OCI-LY7 (cell line): Measurements from ENCODE around the gene SNX6. TPM values are rescaled to one million over a fixed set of nuclear protein-coding genes. Genes with fewer than 3 reads are reported as not detected.
"Not testable (repeated sequence)": the region's sequence is repeated elsewhere in the genome, so short reads cannot be mapped to it uniquely, and the experiment has no call there.

ENCODE experiments used
- BruUV-seq: library from RNA; stranded (reverse); fragments of 400-500 nt; replicated peaks from 2 replicates; lab custom pipeline; 2021; lab: Mats Ljungman, UMichigan
- CTCF ChIA-PET: fragments of 300-600 bp; sonication (Branson Sonifier 250); formaldehyde crosslinking; loops from one replicate; lab custom pipeline; 2022; ENCODE audit warnings: antibody characterized with exemption; ENCODE audit not compliant: unreplicated experiment; lab: Charles Lee
- POLR2A ChIA-PET: fragments of 300-600 bp; sonication (Branson Sonifier 250); formaldehyde crosslinking; loops from one replicate; lab custom pipeline; 2022; ENCODE audit warnings: antibody characterized with exemption; lab: Charles Lee
- DNase-seq: peaks from one replicate; pipeline ENCODE4 v3.0.0-alpha.2; 2015; ENCODE audit warnings: low spot score
- H2AFZ ChIP-seq: fragments of 200-600 bp; sonication (generic), shearing (Covaris generic); 2 replicates; pipeline ENCODE4 v1.6.1; 2014; ENCODE audit warnings: mild to moderate bottlenecking, antibody characterized with exemption, low read length, moderate library complexity
- H3K27ac ChIP-seq: fragments of 200-600 bp; sonication (generic); 2 replicates; pipeline ENCODE4 v1.5.1; 2014; ENCODE audit warnings: mixed run types, low read depth, mild to moderate bottlenecking, moderate library complexity, low read length, inconsistent platforms; ENCODE audit not compliant: poor library complexity, severe bottlenecking
- H3K36me3 ChIP-seq: fragments of 200-600 bp; sonication (generic); 2 replicates; pipeline ENCODE4 v1.6.1; 2014; ENCODE audit warnings: mild to moderate bottlenecking, antibody characterized with exemption, low read length, moderate library complexity, mixed read lengths; ENCODE audit not compliant: insufficient read depth
- H3K4me1 ChIP-seq: fragments of 200-600 bp; sonication (generic); 2 replicates; pipeline ENCODE4 v1.5.1; 2014; ENCODE audit warnings: mild to moderate bottlenecking, low read length; ENCODE audit not compliant: insufficient read depth, poor library complexity, severe bottlenecking
- H3K4me2 ChIP-seq: fragments of 200-600 bp; sonication (generic); 2 replicates; pipeline ENCODE4 v1.6.1; 2014; ENCODE audit warnings: mild to moderate bottlenecking, low read length
- H3K4me3 ChIP-seq: fragments of 200-600 bp; sonication (generic); 2 replicates; pipeline ENCODE4 v1.5.1; 2014; ENCODE audit warnings: mild to moderate bottlenecking, low read depth, low read length; ENCODE audit not compliant: poor library complexity, severe bottlenecking
- H3K79me2 ChIP-seq: fragments of 200-600 bp; sonication (generic); 2 replicates; pipeline ENCODE4 v1.6.1; 2016; ENCODE audit warnings: low read depth, mild to moderate bottlenecking, low read length, moderate library complexity, mixed read lengths; ENCODE audit not compliant: insufficient read depth
- H3K9me2 ChIP-seq: fragments of 200-600 bp; sonication (generic); 2 replicates; pipeline ENCODE4 v1.6.1; 2016; ENCODE audit warnings: mild to moderate bottlenecking, low read length, mixed read lengths; ENCODE audit not compliant: insufficient read depth
- H3K9me3 ChIP-seq: fragments of 200-600 bp; sonication (generic); 2 replicates; pipeline ENCODE4 v1.6.1; 2014; ENCODE audit warnings: mild to moderate bottlenecking, mixed run types, low read length, mixed read lengths
- H4K20me1 ChIP-seq: fragments of 200-600 bp; sonication (generic); 2 replicates; pipeline ENCODE4 v1.6.1; 2014; ENCODE audit warnings: mild to moderate bottlenecking, antibody characterized with exemption, low read length, moderate library complexity, mixed read lengths; ENCODE audit not compliant: insufficient read depth
- EZH2phosphoT487 ChIP-seq: fragments of 200-600 bp; sonication (generic); IDR thresholded peaks from 2 replicates; pipeline ENCODE4 v1.6.1; 2018; ENCODE audit warnings: low read depth, borderline replicate concordance, mild to moderate bottlenecking, mixed run types, antibody characterized with exemption, low read length, moderate library complexity, mixed read lengths
- intact Hi-C: fragments of 100-400 bp; cut with micrococcal nuclease; formaldehyde crosslinking; loops from one replicate; pipeline ENCODE4 v1.10.0; 2022; ENCODE audit not compliant: unreplicated experiment
- total RNA-seq, 2 experiments: library from RNA; depleted of rRNA in 1 of 2; stranded (reverse); fragments of >200 nt in 1 of 2; shearing (Covaris generic) in 1 of 2; gene quantifications; 2 replicates each; pipeline ENCODE4 v1.2.3, GENCODE V29; 2014 to 2022
- TF ChIP-seq, protein P1 (sequence below): fragments of 200-600 bp; sonication (generic); conservative IDR thresholded peaks from 2 replicates; pipeline ENCODE4 v1.5.1; 2014; ENCODE audit warnings: mild to moderate bottlenecking, antibody characterized with exemption, low read length, moderate library complexity, mixed read lengths

Gene SNX6
- total RNA-seq, 2 experiments from 2014 or later: 33.4 to 57.6 TPM

DNA sequence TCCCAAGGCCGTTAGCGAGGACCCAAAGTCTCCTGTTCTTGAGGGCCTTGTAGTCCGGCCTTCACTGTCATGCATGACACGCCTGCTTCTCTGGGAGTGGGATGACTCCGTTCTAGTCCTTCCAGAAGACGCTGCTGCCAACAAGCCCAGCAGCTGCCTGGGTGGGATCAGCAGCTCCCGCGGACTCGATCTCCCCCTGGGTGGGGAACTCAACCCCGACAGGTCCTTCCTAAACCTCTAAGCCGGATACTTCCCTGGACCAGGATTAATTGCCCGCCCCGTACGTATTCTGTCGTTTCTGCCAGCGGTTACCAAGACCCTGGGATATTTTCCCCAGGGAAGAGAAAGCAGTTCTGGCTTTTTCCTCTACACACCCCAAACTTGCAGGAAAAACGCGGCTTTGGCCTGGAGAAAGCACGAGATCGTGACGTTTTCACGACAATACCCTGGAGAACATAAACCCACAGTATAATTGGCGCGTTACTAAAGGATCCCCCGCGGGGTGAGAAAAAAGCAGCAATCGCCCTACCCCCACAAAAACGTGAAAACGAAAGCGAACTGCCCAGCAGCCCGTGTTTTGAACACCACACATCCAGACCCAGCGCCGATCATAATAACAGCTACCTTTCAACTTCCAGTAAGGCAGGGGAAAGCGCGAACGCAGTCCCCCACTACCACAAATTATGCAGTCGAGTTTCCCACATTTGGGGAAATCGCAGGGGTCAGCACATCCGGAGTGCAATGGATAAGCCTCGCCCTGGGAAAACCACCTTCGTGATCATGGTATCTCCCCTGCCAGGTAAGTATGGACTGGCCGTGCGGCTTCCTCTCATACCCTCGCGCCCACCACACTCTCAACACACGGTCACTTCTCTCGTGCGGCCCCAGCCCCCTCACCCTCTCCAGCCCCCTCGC is 74.1 kb downstream of the SNX6 start:
- H3K4me2 ChIP-seq, H4K20me1 ChIP-seq, BruUV-seq, H3K9me3 ChIP-seq, DNase-seq, H3K36me3 ChIP-seq, intact Hi-C loops, H3K27ac ChIP-seq, H2AFZ ChIP-seq, CTCF ChIA-PET, POLR2A ChIA-PET, H3K9me2 ChIP-seq, H3K4me3 ChIP-seq, H3K79me2 ChIP-seq: not testable (repeated sequence)
- peaks cover 12% of the 10 kb centered on the region for H3K4me1 ChIP-seq

DNA sequence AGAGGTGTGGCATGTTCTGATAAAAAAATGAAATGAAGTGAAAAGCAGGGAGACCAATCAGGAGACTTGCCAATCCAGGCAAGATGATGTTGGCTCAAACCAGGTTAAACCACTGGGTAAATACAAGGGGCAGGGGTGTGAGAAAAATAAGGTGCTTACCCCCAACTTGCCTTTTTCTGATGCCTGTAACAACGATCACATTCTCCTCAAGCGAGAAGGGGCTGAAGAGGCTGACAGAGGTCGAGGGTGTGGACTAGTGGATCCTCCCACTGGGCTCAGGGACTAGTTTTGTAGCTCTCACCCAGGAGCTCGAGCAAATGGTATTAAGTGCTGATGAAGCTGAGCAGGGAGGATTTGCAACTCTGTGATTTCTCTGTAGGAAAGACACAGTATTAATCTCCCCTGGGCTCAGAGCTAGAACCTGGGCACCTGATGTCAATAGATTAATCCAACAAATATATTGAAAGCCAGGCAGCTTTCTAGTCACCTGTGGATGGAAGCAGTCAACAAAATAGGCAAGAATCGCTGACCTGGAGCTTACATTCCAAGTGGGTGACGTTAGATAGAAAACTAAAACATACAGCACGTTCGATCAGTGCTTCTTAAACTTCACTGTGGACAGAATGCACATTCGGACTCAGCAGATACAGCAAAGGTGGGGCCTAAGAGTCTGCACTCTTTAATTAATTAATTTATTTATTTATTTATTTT is 75.3 kb downstream of the SNX6 start:
- POLR2A ChIA-PET: interaction anchor here (0.6 to 0.8 kb wide), 2 partner anchors 94 to 221 kb away, joined by 4 to 5 read pairs; no protein-coding TSS in a partner anchor
- Histone ChIP-seq H4K20me1 (no peaks in the 10 kb centered on the region), H2AFZ (peak overlapping the region; percentile 23; the same call in 1 of the 2 replicates), H3K4me3 (peak overlapping the region; percentile 30), H3K4me2 (peak overlapping the region; percentile 62), H3K4me1 (peaks cover 12% of the 10 kb centered on the region), H3K9me3 (no peaks in the 10 kb centered on the region), H3K79me2 (no peaks in the 10 kb centered on the region), H3K27ac (peak overlapping the region; percentile 55), H3K36me3 (no peaks in the 10 kb centered on the region), H3K9me2 (no peaks in the 10 kb centered on the region)
- peak; percentile 30 for DNase-seq
- CTCF ChIA-PET: no interaction called here
- BruUV-seq: TSS peak; percentile 81
- intact Hi-C loops: no loop called here
- TF ChIP-seq EZH2phosphoT487: no peak
- TF ChIP-seq, protein P1, sequence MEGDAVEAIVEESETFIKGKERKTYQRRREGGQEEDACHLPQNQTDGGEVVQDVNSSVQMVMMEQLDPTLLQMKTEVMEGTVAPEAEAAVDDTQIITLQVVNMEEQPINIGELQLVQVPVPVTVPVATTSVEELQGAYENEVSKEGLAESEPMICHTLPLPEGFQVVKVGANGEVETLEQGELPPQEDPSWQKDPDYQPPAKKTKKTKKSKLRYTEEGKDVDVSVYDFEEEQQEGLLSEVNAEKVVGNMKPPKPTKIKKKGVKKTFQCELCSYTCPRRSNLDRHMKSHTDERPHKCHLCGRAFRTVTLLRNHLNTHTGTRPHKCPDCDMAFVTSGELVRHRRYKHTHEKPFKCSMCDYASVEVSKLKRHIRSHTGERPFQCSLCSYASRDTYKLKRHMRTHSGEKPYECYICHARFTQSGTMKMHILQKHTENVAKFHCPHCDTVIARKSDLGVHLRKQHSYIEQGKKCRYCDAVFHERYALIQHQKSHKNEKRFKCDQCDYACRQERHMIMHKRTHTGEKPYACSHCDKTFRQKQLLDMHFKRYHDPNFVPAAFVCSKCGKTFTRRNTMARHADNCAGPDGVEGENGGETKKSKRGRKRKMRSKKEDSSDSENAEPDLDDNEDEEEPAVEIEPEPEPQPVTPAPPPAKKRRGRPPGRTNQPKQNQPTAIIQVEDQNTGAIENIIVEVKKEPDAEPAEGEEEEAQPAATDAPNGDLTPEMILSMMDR: no peak

DNA sequence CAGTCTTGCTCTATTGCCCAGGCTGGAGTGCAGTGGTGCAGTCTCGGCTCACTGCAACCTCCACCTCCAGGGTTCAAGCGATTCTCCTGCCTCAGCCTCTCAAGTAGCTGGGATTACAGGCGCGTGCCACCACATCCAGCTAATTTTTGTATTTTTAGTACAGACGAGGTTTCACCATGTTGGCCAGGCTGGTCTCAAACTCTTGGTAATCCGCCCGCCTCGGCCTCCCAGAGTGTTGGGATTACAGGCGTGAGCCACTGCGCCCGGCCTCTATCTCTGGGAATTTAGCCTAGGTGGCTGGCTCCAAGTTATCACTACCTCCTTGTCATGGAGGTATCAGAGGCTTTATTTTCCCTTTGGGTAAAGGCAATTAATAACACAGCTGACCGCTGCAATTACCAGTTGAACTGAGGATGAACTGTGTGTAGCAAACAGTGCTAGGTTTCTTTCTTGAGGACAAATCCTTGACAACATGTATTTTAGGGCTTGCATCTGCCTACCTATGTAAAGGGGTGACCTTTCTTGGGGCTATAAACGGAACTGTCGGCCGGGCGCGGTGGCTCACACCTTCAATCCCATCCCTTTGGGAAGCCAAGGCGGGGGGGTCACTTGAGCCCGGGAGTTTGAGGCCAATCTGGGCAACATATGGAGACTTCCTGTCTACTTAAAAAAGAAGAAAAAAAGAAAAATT is 80.5 kb downstream of the SNX6 start:
- H3K4me2 ChIP-seq, H3K9me3 ChIP-seq, BruUV-seq, DNase-seq, CTCF ChIA-PET, H3K27ac ChIP-seq, H3K79me2 ChIP-seq, H3K4me3 ChIP-seq, H3K9me2 ChIP-seq, H3K36me3 ChIP-seq, intact Hi-C loops, H2AFZ ChIP-seq, H4K20me1 ChIP-seq: not testable (repeated sequence)
- H3K4me1 ChIP-seq: peaks cover 13% of the 10 kb centered on the region
- POLR2A ChIA-PET: interaction anchor here (0.5 kb wide), 1 partner anchor 75 kb away, joined by 3 read pairs; no protein-coding TSS in a partner anchor
